H1 (cell line): ENCODE data around the gene TSNAXIP1.

Experiments used
- ATF2 ChIP-seq: IDR thresholded peaks from 2 replicates; pipeline ENCODE4 v1.6.1; 2012; ENCODE audit warnings: low read length, inconsistent platforms
- ATF3 ChIP-seq: IDR thresholded peaks from 2 replicates; pipeline ENCODE4 v1.6.1; 2011; ENCODE audit warnings: low read depth, mild to moderate bottlenecking, low read length; ENCODE audit not compliant: insufficient read depth
- BCL11A ChIP-seq, 2 experiments: IDR thresholded peaks; one replicate each; pipeline ENCODE4 v1.6.1; 2011; ENCODE audit warnings: low read depth in 2 of 2, low read length in 2 of 2, mild to moderate bottlenecking in 2 of 2
- CHD2 ChIP-seq: IDR thresholded peaks from 2 replicates; pipeline ENCODE4 v1.6.1; 2012; ENCODE audit warnings: low read length, improper control_type of control experiment
- CTCF ChIP-seq, 3 experiments: IDR thresholded peaks; 1 replicate in 2 of 3; 2 replicates in 1 of 3; pipeline versions ENCODE4 v1.5.1 to v1.6.1; 2011; ENCODE audit warnings: low read length in 3 of 3, mild to moderate bottlenecking in 3 of 3, inconsistent platforms in 2 of 3, low read depth in 1 of 3, moderate library complexity in 1 of 3; ENCODE audit not compliant: insufficient read depth in 1 of 3; ENCODE audit errors: control extremely low read depth in 1 of 3
- JUN ChIP-seq: IDR thresholded peaks from 2 replicates; pipeline ENCODE4 v1.6.1; 2011; ENCODE audit warnings: low read depth, mild to moderate bottlenecking, improper control_type of control experiment, low read length
- MAFK ChIP-seq: IDR thresholded peaks from 2 replicates; pipeline ENCODE4 v1.6.1; 2012; ENCODE audit warnings: low read depth, mild to moderate bottlenecking, improper control_type of control experiment, low read length
- MAX ChIP-seq: IDR thresholded peaks from 2 replicates; pipeline ENCODE4 v1.6.1; 2012; ENCODE audit warnings: inconsistent platforms
- NANOG ChIP-seq: IDR thresholded peaks from 2 replicates; pipeline ENCODE4 v1.6.1; 2011; ENCODE audit warnings: low read length, low read depth, mild to moderate bottlenecking, inconsistent platforms; ENCODE audit not compliant: insufficient read depth, poor library complexity, severe bottlenecking
- POLR2A ChIP-seq, 2 experiments: IDR thresholded peaks; 1 replicate in 1 of 2; 2 replicates in 1 of 2; pipeline ENCODE4 v1.6.1; 2011; ENCODE audit warnings: low read depth in 2 of 2, low read length in 2 of 2, mild to moderate bottlenecking in 2 of 2; ENCODE audit errors: control extremely low read depth in 1 of 2
- POLR2AphosphoS5 ChIP-seq: IDR thresholded peaks from 2 replicates; pipeline ENCODE4 v1.6.1; 2011; ENCODE audit warnings: low read depth, low read length
- RNF2 ChIP-seq: fragments of 200-900, 300-1000 bp; sonication (generic); IDR thresholded peaks from 2 replicates; pipeline ENCODE4 v1.7.1; 2016; ENCODE audit warnings: borderline replicate concordance, low read depth, mild to moderate bottlenecking, antibody characterized with exemption, low read length; ENCODE audit not compliant: poor library complexity, severe bottlenecking; ENCODE audit errors: missing control alignments
- TCF12 ChIP-seq: IDR thresholded peaks from 2 replicates; pipeline ENCODE4 v1.6.1; 2011; ENCODE audit warnings: low read depth, mild to moderate bottlenecking, low read length

GRCh38 chr16:67762385-67762784 lies 44.3 kb upstream of the TSNAXIP1 start:
- TF ChIP-seq CHD2 = no peak
- no peak for TF ChIP-seq MAX
- TF ChIP-seq RNF2 = no peak
- no peak for TF ChIP-seq CTCF (IDR thresholded peaks at IDR 0.05; ENCODE audit: control extremely low read depth in 1 of 3, insufficient read depth in 1 of 3, low read depth in 1 of 3, low read length in 3 of 3)
- TF ChIP-seq POLR2AphosphoS5 = no peak
- TF ChIP-seq JUN = no peak
- no peak for TF ChIP-seq POLR2A (IDR thresholded peaks at IDR 0.05; ENCODE audit: control extremely low read depth in 1 of 2, low read depth in 2 of 2, low read length in 2 of 2)
- TF ChIP-seq MAFK = no peak
- TF ChIP-seq ATF3 = no peak
- no peak for TF ChIP-seq NANOG
- no peak for TF ChIP-seq ATF2
- TF ChIP-seq TCF12 = no peak
- TF ChIP-seq BCL11A (IDR thresholded peaks at IDR 0.05; ENCODE audit: low read depth in 2 of 2, low read length in 2 of 2) = no peak
